GM04504 (cell line): Measurements from ENCODE around the gene NADK.

Experiments used
- DNase-seq: peaks from one replicate; pipeline ENCODE4 v3.0.0-alpha.2; 2012; ENCODE audit warnings: low read depth

Gene NADK

GRCh38 chr1:1777950-1778662, at the start of gene NADK:
Gene NADK, minus strand, starts transcription at chr1:1778470. Its CDS starts 13,064 bp downstream, at chr1:1765406.
- peak; percentile 27 for DNase-seq

- DNase-seq, result no peak
These were observed 49.0 kb upstream of the NADK start for GRCh38 chr1:1827089-1827848.

- no peak for DNase-seq
These were observed 48.3 kb upstream of the NADK start for GRCh38 chr1:1826356-1827088.

GRCh38 chr1:1825217-1825616, 46.9 kb upstream of the NADK start:
- DNase-seq, result no peak

GRCh38 chr1:1819762-1820161, 41.5 kb upstream of the NADK start:
- no peak for DNase-seq

GRCh38 chr1:1817221-1817620, 39.0 kb upstream of the NADK start:
- DNase-seq, result no peak

GRCh38 chr1:1815606-1816281, 37.5 kb upstream of the NADK start:
- DNase-seq, result no peak

GRCh38 chr1:1809489-1809888, 31.2 kb upstream of the NADK start:
- no peak for DNase-seq

- no peak for DNase-seq
These were observed 29.9 kb upstream of the NADK start for GRCh38 chr1:1808206-1808605.

GRCh38 chr1:1806890-1807289, 28.6 kb upstream of the NADK start:
- no peak for DNase-seq

GRCh38 chr1:1804301-1804700, 26.0 kb upstream of the NADK start:
- no peak for DNase-seq

- DNase-seq, result no peak
These were observed 24.6 kb upstream of the NADK start for GRCh38 chr1:1802871-1803270.

- no peak for DNase-seq
These were observed 21.4 kb upstream of the NADK start for GRCh38 chr1:1799716-1800115.

GRCh38 chr1:1797731-1798341, 19.6 kb upstream of the NADK start:
- no peak for DNase-seq

GRCh38 chr1:1796466-1796865, 18.2 kb upstream of the NADK start:
- no peak for DNase-seq

- DNase-seq, result no peak
These were observed 16.7 kb upstream of the NADK start for GRCh38 chr1:1794999-1795398.

- no peak for DNase-seq
These were observed 15.4 kb upstream of the NADK start for GRCh38 chr1:1793481-1794244.

GRCh38 chr1:1788646-1789431, 10.6 kb upstream of the NADK start:
- DNase-seq, result no peak

- no peak for DNase-seq
These were observed 9.9 kb upstream of the NADK start for GRCh38 chr1:1788136-1788535.
